Calu3 (cell line): ENCODE results near the gene GNG13. TPM values are rescaled to one million over a fixed set of nuclear protein-coding genes. Genes with fewer than 3 reads are reported as not detected.

ENCODE experiments used
- Bru-seq: library from RNA; stranded (reverse); fragments of 400-500 nt; gene quantifications from one replicate; lab custom pipeline; 2021; lab: Mats Ljungman, UMichigan
- BruChase-seq, 2 experiments: library from RNA; stranded (reverse); fragments of 400-500 nt; gene quantifications; one replicate each; lab custom pipeline; 2021; lab: Mats Ljungman, UMichigan
- BruUV-seq: library from RNA; stranded (reverse); fragments of 400-500 nt; replicated peaks from 2 replicates; lab custom pipeline; 2021; lab: Mats Ljungman, UMichigan
- CTCF ChIA-PET: fragments of 300-600 bp; sonication (Branson Sonifier 250); formaldehyde crosslinking; loops from one replicate; lab custom pipeline; 2022; ENCODE audit warnings: antibody characterized with exemption; lab: Charles Lee
- DNase-seq: peaks from one replicate; pipeline ENCODE4 v3.0.0; 2022
- H3K27ac Mint-ChIP-seq: one replicate; pipeline ENCODE4 v1.8.0; 2022; ENCODE audit warnings: mixed read lengths; ENCODE audit not compliant: unreplicated experiment
- H3K27me3 Mint-ChIP-seq: one replicate; pipeline ENCODE4 v1.8.0; 2022; ENCODE audit warnings: mixed read lengths; ENCODE audit not compliant: unreplicated experiment
- H3K36me3 Mint-ChIP-seq: one replicate; pipeline ENCODE4 v1.8.0; 2022; ENCODE audit warnings: mild to moderate bottlenecking, moderate library complexity, mixed read lengths; ENCODE audit not compliant: insufficient read depth, unreplicated experiment
- H3K4me1 Mint-ChIP-seq: one replicate; pipeline ENCODE4 v1.8.0; 2022; ENCODE audit warnings: mild to moderate bottlenecking, low read depth, mixed read lengths; ENCODE audit not compliant: unreplicated experiment
- H3K4me3 Mint-ChIP-seq: one replicate; pipeline ENCODE4 v1.8.0; 2022; ENCODE audit warnings: mild to moderate bottlenecking, low read depth, moderate library complexity, mixed read lengths; ENCODE audit not compliant: unreplicated experiment
- H3K9me3 Mint-ChIP-seq: one replicate; pipeline ENCODE4 v1.8.0; 2022; ENCODE audit warnings: low read depth, mixed read lengths; ENCODE audit not compliant: unreplicated experiment
- intact Hi-C: fragments of 100-400 bp; cut with micrococcal nuclease; formaldehyde crosslinking; loops from one replicate; pipeline ENCODE4 v1.10.0; 2022; ENCODE audit not compliant: unreplicated experiment
- long read RNA-seq: library from polyadenylated mRNA; stranded (forward); transcript quantifications from one replicate; pipeline ENCODE4 v2.0.0, GENCODE V29; 2022
- total RNA-seq: library from RNA; stranded (reverse); gene quantifications from 2 replicates; pipeline ENCODE4 v1.2.3, GENCODE V29; 2022
- TF ChIP-seq, protein P1 (sequence below): fragments of 200-600 bp; IDR thresholded peaks from one replicate; pipeline ENCODE4 v1.8.0; 2022; ENCODE audit warnings: antibody characterized with exemption; ENCODE audit not compliant: unreplicated experiment

GNG13 gene, protein sequence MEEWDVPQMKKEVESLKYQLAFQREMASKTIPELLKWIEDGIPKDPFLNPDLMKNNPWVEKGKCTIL
- total RNA-seq = not detected in 2 replicates
- Bru-seq, nascent RNA = not detected
- BruChase-seq, experiment 1, labeled RNA remaining after a 6-hour chase = not detected
- not detected for BruChase-seq, experiment 2, labeled RNA remaining after a 2-hour chase
- long read RNA-seq = 0 reads

DNA sequence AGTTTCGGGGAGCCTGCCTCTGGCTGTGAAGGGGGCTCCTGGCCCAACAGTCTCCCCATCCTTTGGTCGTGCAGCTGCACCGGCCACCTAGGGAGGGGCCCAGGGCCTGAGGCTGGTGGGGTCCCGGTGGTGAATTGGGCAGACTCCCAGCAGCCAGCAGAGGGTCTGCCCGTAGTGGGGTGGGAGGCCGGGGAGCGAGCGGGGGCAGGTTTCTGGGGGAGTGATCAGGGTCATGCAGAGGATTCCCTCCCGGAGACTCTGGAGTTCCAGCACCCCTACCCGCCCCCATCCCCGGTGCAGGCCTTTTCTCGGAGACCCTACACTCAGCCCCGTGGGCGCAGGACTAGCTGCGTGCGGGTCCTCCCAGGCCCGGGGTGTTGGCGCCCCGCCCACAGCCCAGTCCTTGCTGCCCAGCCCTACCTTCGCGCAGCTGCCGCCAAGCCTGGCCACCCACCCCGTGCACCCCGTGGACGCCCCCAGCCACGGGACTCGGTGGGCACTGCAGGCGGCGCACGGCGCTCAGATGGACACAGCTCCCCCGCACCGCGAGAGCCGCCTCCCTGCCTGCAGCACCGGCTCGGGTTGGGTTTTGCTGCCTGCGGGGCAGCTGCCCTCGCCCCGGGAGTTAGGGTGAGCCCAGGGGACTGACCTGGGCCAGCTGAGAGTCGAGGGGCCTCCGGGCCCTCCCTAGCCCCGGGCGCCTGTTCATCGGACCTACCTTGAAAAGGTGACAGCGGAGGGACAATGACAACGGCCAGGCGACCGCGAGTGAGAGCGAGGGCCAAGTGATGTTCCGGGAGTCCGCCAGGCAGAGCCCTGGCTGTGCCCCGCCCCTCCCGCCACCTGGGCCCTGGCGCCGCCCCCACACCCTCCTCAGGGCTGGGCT lies at the start of gene GNG13:
Gene GNG13 (minus strand): TSS at position 787 of the 886 bp plus-strand sequence. CDS start 1,657 bp downstream, outside the sequence.
- Mint-ChIP-seq H3K4me3 (no peak within 1 kb of the TSS), H3K27ac (no peak within 1 kb of the TSS), H3K4me1 (no peaks in the 10 kb centered on the region), H3K9me3 (no peaks in the 10 kb centered on the region), H3K27me3 (peaks cover 45% of the 10 kb centered on the region), H3K36me3 (peaks cover 61% of the 10 kb centered on the region)
- intact Hi-C loops = no loop called here
- CTCF ChIA-PET = no interaction called here
- DNase-seq = peak; percentile 51
- TF ChIP-seq, protein P1, sequence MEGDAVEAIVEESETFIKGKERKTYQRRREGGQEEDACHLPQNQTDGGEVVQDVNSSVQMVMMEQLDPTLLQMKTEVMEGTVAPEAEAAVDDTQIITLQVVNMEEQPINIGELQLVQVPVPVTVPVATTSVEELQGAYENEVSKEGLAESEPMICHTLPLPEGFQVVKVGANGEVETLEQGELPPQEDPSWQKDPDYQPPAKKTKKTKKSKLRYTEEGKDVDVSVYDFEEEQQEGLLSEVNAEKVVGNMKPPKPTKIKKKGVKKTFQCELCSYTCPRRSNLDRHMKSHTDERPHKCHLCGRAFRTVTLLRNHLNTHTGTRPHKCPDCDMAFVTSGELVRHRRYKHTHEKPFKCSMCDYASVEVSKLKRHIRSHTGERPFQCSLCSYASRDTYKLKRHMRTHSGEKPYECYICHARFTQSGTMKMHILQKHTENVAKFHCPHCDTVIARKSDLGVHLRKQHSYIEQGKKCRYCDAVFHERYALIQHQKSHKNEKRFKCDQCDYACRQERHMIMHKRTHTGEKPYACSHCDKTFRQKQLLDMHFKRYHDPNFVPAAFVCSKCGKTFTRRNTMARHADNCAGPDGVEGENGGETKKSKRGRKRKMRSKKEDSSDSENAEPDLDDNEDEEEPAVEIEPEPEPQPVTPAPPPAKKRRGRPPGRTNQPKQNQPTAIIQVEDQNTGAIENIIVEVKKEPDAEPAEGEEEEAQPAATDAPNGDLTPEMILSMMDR = no peak
- BruUV-seq = no TSS peak

DNA sequence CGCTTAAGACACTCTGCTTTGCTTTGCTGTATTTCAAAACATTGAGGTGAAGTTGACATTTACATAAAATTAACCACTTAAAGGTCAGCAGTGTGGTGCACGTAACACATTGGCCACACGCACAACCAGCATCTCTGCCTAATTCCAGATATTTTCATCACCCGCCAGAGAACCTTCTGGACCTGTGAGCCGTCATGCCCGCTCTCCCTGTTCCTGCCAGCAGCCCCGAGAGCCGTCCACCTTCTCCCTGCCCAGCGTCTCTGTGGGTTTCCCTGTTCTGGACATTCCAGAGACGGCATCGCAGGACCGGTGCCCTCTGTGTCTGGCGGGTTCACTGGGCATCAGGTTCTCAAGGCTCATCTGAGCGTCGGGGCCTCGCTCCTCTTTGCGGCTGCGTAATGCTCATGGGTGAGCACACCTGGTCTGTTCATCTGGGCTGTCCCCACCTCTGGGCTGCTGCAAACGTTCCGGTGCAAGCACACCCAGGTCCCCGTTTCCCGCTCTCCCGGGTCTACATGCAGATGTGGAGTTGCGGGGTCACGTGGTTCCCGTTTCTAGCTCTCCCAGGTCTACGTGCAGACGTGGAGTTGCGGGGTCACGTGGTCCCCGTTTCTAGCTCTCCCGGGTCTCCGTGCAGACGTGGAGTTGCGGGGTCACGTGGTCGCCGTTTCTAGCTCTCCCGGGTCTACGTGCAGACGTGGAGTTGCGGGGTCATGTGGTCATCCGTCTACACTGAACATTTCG lies 48.1 kb upstream of the GNG13 start:
- Mint-ChIP-seq H3K27me3 (peaks cover 22% of the 10 kb centered on the region), H3K9me3 (peaks cover 18% of the 10 kb centered on the region), H3K4me1 (no peaks in the 10 kb centered on the region), H3K27ac (no peak overlapping the region), H3K36me3 (peaks cover 32% of the 10 kb centered on the region), H3K4me3 (no peak overlapping the region)
- BruUV-seq = no TSS peak
- intact Hi-C loops = no loop called here
- TF ChIP-seq, protein P1 = no peak
- CTCF ChIA-PET = no interaction called here
- DNase-seq = no peak

DNA sequence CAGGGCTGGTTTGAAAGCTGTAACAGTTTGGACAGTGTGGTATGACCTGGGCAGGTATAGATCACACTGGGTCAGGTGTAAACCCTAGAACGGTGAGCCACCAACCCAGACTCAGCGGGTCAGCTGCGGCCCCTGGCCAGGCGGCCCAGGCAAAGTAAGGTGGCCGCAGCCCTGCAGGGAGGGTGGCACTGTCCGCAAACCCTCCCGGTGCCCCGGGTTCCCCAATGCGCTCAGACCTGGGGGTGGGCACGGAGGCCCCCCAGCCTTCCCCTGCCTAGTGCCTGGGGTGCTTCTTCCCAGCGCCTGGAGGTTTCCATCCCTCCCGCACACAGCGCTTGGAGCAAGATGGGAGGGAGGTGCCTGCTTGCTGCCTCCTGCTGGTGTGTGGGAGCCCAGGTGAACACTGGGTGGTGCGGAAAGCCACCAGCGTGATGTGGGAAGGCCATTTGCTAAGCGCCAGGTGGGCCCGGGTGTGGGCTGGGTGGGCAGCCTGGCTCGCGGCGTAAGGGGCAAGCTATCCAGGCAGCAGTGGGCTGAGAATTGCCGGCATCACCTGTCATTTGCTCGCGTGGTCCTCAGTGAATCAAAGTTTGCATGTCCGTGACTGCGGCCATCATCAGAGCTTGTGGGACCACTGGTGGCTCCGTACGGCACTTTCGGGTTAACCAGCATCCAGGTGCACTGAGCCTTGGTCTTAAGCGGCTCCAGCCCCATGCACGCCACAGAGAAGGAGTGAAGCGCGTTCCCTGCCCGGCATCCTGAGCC lies 47.3 kb upstream of the GNG13 start:
- no peak overlapping the region for H3K27ac Mint-ChIP-seq
- H3K27me3 Mint-ChIP-seq = peaks cover 28% of the 10 kb centered on the region
- no TSS peak for BruUV-seq
- H3K4me3 Mint-ChIP-seq = no peak overlapping the region
- peaks cover 16% of the 10 kb centered on the region for H3K9me3 Mint-ChIP-seq
- DNase-seq = no peak
- peaks cover 27% of the 10 kb centered on the region for H3K36me3 Mint-ChIP-seq
- intact Hi-C loops = no loop called here
- TF ChIP-seq, protein P1 = no peak
- no peaks in the 10 kb centered on the region for H3K4me1 Mint-ChIP-seq
- CTCF ChIA-PET = no interaction called here

DNA sequence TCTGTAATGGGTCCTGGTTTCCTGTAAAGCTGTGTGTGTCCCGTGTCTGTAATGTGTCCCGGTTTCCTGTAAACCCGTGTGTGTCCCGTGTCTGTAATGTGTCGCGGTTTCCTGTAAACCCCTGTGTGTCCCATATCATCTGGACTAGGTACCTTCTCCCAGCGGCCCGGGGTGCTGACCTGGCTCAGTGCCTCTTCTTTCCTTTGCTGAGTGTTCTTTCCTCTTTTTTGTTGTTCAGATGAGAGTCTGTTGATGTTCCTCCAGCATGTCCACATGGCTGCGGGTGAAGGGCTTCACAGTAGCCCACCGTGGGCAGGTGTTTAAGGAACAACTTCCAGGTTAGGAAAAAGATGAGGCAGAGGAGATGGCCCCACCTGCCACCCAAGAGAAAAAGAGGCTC lies 46.6 kb upstream of the GNG13 start:
- intact Hi-C loops = no loop called here
- no peak overlapping the region for H3K27ac Mint-ChIP-seq

More for the DNA sequence above, 46.6 kb upstream of the GNG13 start:
- CTCF ChIA-PET = no interaction called here
- peaks cover 27% of the 10 kb centered on the region for H3K36me3 Mint-ChIP-seq
- TF ChIP-seq, protein P1 = no peak
- H3K4me3 Mint-ChIP-seq = no peak overlapping the region
- DNase-seq = no peak
- no TSS peak for BruUV-seq
- peaks cover 36% of the 10 kb centered on the region for H3K27me3 Mint-ChIP-seq
- peaks cover 16% of the 10 kb centered on the region for H3K9me3 Mint-ChIP-seq
- no peaks in the 10 kb centered on the region for H3K4me1 Mint-ChIP-seq
